Activated CD4-positive, alpha-beta T cell treated with anti-CD3 and anti-CD28 coated beads, Interleukin-10, Interleukin-2, amounts not matched to agents 100 ng/mL and 50 ng/mL, durations not matched to agents 16 hours and 8 hours (primary cell): ENCODE measurements around the gene PPP6R2.
A peak's percentile ranks its signal among the peaks of the same experiment; 100 is the strongest.

Experiments used
- DNase-seq: peaks from one replicate; pipeline ENCODE4 v3.0.0-alpha.2; 2020

Gene PPP6R2

GRCh38 chr22:50306753-50307749 is 36.1 kb upstream of the PPP6R2 start, which contains the start of gene PLXNB2:
PLXNB2 (minus strand) TSS chr22:50307646; CDS start chr22:50290584, 17,062 bp downstream.
- DNase-seq: peak; percentile 51

GRCh38 chr22:50307890-50308596 is 35.1 kb upstream of the PPP6R2 start:
- DNase-seq: no peak

GRCh38 chr22:50308597-50308935 is 34.6 kb upstream of the PPP6R2 start:
- no peak for DNase-seq

GRCh38 chr22:50308986-50309600 is 34.0 kb upstream of the PPP6R2 start:
- DNase-seq: no peak

- no peak for DNase-seq
Observed at GRCh38 chr22:50309601-50309991, 33.5 kb upstream of the PPP6R2 start.

- no peak for DNase-seq
Observed at GRCh38 chr22:50310031-50310722, 33.0 kb upstream of the PPP6R2 start.

GRCh38 chr22:50310949-50311444 is 32.1 kb upstream of the PPP6R2 start:
- no peak for DNase-seq

- no peak for DNase-seq
Observed at GRCh38 chr22:50311606-50312351, 31.3 kb upstream of the PPP6R2 start.

- no peak for DNase-seq
Observed at GRCh38 chr22:50312371-50312770, 30.8 kb upstream of the PPP6R2 start.

GRCh38 chr22:50313021-50313420 is 30.1 kb upstream of the PPP6R2 start:
- no peak for DNase-seq

GRCh38 chr22:50313600-50313999 is 29.5 kb upstream of the PPP6R2 start:
- no peak for DNase-seq

GRCh38 chr22:50314081-50314454 is 29.1 kb upstream of the PPP6R2 start:
- DNase-seq: no peak

- DNase-seq: peak; percentile 82
Observed at GRCh38 chr22:50314455-50315288, 28.5 kb upstream of the PPP6R2 start.

- no peak for DNase-seq
Observed at GRCh38 chr22:50315289-50316113, 27.6 kb upstream of the PPP6R2 start.

- DNase-seq: no peak
Observed at GRCh38 chr22:50316114-50317065, 26.7 kb upstream of the PPP6R2 start.

- DNase-seq: no peak
Observed at GRCh38 chr22:50317178-50317577, 25.9 kb upstream of the PPP6R2 start.

GRCh38 chr22:50317674-50318073 is 25.5 kb upstream of the PPP6R2 start:
- no peak for DNase-seq

- no peak for DNase-seq
Observed at GRCh38 chr22:50318356-50318697, 24.8 kb upstream of the PPP6R2 start.
